Prostate gland (tissue), 2 donors: Measurements from ENCODE around the gene ARFRP1.

Source experiments
- CTCF ChIP-seq, 4 experiments: fragments of 200-600 bp in 2 of 4; fragments of 450-650 bp in 2 of 4; sonication (generic) in 2 of 4; IDR thresholded peaks; 1 replicate in 3 of 4; 2 replicates in 1 of 4; pipeline ENCODE4 v1.5.1; 2016 to 2019; ENCODE audit warnings: antibody characterized with exemption in 4 of 4, mild to moderate bottlenecking in 2 of 4, moderate library complexity in 2 of 4
- POLR2A ChIP-seq: fragments of 450-650 bp; IDR thresholded peaks from one replicate; pipeline ENCODE4 v1.6.1; 2016; ENCODE audit warnings: antibody characterized with exemption, mild to moderate bottlenecking
- POLR2AphosphoS5 ChIP-seq: sonication (generic); formaldehyde crosslinking; IDR thresholded peaks from one replicate; pipeline ENCODE4 v1.6.1; 2017; ENCODE audit warnings: antibody characterized with exemption

- no peak for TF ChIP-seq CTCF (IDR thresholded peaks at IDR 0.05)
- no peak for TF ChIP-seq POLR2A
- TF ChIP-seq POLR2AphosphoS5: no peak
Observed at GRCh38 chr20:63708301-63709148, 749 bp upstream of the ARFRP1 start.
